GM13977 (cell line): ENCODE results near the gene SLC17A2.

Source experiments
- DNase-seq: peaks from one replicate; pipeline ENCODE4 v3.0.0; 2012; ENCODE audit warnings: low spot score
- in situ Hi-C: fragments of 300-500 bp; cut with MboI; formaldehyde crosslinking; loops from one replicate; pipeline ENCODE4 v1.12.0; 2022; ENCODE audit warnings: low sequenced_read_pairs, low pct_unique_long_range_greater_than_20kb, mixed read lengths, inconsistent platforms; ENCODE audit not compliant: unreplicated experiment
- TF ChIP-seq, protein P1 (sequence below): IDR thresholded peaks from 2 replicates; pipeline ENCODE4 v1.5.1; 2012; ENCODE audit warnings: mild to moderate bottlenecking, control low read depth; ENCODE audit not compliant: insufficient read depth; ENCODE audit errors: extremely low read depth, missing control alignments

SLC17A2 gene

DNA sequence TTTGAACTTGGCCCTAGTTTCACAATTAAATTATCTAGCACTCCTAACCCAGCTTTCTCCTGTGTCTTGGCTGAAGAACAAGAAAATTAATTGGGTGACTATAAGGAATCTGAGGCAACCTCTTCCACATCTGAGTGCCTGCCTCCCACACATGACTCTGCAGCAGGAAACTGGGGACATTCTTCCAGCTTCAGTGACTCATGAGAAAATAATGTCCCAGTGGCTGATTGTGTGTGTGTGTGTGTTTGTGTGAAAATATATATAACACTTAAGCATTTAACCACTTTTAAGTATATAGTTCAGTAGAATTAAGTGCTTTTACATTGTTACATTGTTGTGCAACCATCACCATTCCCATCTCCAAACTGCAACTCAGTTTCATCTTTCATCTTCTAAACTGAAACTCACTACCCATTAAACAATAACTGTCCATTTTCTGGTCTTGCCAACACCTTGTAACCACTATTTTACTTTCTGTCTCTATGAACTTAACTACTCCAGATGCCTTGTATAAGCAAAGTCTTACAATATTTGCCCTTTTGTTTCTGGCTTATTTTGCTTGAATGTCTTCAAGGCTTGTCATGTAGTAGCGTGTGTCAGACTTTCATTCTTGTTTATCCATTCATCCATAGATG lies 40.8 kb upstream of the SLC17A2 start:
- DNase-seq, result no peak
- in situ Hi-C loops, result loop anchor here (25.0 kb wide), 1 partner anchor 184 kb away; no protein-coding TSS in a partner anchor
- TF ChIP-seq, protein P1, sequence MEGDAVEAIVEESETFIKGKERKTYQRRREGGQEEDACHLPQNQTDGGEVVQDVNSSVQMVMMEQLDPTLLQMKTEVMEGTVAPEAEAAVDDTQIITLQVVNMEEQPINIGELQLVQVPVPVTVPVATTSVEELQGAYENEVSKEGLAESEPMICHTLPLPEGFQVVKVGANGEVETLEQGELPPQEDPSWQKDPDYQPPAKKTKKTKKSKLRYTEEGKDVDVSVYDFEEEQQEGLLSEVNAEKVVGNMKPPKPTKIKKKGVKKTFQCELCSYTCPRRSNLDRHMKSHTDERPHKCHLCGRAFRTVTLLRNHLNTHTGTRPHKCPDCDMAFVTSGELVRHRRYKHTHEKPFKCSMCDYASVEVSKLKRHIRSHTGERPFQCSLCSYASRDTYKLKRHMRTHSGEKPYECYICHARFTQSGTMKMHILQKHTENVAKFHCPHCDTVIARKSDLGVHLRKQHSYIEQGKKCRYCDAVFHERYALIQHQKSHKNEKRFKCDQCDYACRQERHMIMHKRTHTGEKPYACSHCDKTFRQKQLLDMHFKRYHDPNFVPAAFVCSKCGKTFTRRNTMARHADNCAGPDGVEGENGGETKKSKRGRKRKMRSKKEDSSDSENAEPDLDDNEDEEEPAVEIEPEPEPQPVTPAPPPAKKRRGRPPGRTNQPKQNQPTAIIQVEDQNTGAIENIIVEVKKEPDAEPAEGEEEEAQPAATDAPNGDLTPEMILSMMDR, result no peak

- in situ Hi-C loops, result loop anchor here (25.0 kb wide), 1 partner anchor 181 kb away; no protein-coding TSS in a partner anchor
- no peak for DNase-seq
- TF ChIP-seq, protein P1, result no peak
These were observed 38.3 kb upstream of the SLC17A2 start for GRCh38 chr6:25968769-25969168.

DNA sequence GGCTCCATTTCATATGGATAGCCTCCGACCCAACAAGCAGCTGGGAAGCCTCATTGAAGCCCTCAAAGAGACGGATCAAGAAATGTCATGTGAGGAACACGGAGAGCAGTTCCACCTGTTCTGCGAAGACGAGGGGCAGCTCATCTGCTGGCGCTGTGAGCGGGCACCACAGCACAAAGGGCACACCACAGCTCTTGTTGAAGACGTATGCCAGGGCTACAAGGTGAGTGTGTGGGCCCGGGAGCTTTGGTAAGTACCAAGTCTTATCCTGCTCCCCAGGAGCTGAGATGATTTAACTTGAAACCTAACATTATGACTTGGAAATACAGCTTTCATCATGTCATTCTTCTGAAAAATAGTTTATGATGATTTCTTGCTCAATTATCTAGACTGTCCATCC lies 36.2 kb upstream of the SLC17A2 start:
- TF ChIP-seq, protein P1, result no peak
- DNase-seq, result no peak
- in situ Hi-C loops, result loop anchor here (25.0 kb wide), 1 partner anchor 179 kb away; no protein-coding TSS in a partner anchor

GRCh38 chr6:25965058-25965457 lies 34.6 kb upstream of the SLC17A2 start:
- in situ Hi-C loops, result loop anchor here (25.0 kb wide), 1 partner anchor 178 kb away; no protein-coding TSS in a partner anchor

DNA sequence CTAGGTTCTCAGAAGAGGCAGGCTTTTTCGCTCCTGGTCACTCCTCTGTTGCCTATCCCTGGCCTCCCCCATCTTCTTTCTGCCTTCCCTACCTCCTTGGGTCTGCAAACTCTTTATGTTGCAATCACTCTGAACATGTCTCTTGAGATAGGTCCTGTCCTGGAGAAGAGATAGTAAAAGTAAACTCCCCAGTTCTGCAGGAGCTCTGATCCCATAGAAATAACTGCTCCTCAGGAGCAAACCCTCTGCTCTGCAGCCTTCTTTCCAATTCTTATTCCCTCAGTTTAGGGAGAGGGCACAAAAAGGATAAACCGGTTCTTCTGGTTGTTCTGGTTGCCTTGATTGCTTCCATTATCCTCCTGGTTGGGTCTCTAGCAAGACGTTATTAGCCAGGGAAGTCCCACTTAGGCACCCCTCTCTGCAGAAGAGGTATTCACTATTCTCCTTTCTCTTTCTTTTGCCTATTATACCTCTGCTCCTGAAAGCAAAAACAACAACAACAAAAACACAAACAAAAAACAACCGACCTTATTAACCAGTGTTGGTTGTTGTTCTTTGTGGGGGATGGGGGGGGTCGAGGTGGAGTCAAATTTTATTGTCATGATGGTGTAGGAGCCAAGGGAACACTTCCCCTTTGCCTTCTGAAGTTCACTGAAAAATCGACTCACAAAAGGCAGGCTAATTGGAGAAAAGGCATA lies 33.1 kb upstream of the SLC17A2 start:
- no peak for DNase-seq
- in situ Hi-C loops, result loop anchor here (25.0 kb wide), 1 partner anchor 176 kb away; no protein-coding TSS in a partner anchor

More at GRCh38 chr6:25965058-25965457, 34.6 kb upstream of the SLC17A2 start:
- TF ChIP-seq, protein P1, result no peak
- DNase-seq, result no peak

More for the DNA sequence above, 33.1 kb upstream of the SLC17A2 start:
- TF ChIP-seq, protein P1, result no peak
